Stimulated activated CD4-positive, alpha-beta T cell treated with anti-CD3 and anti-CD28 coated beads, Interleukin-1b, Interleukin-23, amount 100 ng/mL, for 4 hours (primary cell): Measurements from ENCODE around the gene CDK19.
"Not testable (repeated sequence)": the region's sequence is repeated elsewhere in the genome, so short reads cannot be mapped to it uniquely, and the experiment has no call there.

Source experiments
- DNase-seq, 2 donors: peaks; one replicate each; pipeline ENCODE4 v3.0.0-alpha.2; 2020; ENCODE audit warnings: low read depth in 2 of 2

Gene CDK19

DNA sequence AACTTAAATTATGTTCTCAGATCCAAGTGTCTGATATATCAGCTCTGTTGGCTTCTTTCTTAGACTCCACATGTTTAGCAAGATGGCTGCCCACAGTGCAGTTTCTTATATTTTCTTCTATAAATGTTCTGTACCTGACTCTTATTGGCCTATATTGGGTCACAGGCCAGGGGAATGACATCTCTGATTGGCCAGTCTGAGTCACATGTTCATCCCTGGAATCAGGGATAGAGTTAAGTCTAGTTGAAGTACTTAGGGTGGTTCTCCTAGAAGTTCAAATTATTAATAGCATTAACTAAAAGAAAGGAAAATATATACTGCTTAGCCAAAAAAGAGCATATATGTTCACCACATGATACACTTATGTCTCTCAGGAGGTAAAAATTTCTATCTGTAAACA lies 233.6 kb downstream of the CDK19 start:
- DNase-seq = no peak

DNA sequence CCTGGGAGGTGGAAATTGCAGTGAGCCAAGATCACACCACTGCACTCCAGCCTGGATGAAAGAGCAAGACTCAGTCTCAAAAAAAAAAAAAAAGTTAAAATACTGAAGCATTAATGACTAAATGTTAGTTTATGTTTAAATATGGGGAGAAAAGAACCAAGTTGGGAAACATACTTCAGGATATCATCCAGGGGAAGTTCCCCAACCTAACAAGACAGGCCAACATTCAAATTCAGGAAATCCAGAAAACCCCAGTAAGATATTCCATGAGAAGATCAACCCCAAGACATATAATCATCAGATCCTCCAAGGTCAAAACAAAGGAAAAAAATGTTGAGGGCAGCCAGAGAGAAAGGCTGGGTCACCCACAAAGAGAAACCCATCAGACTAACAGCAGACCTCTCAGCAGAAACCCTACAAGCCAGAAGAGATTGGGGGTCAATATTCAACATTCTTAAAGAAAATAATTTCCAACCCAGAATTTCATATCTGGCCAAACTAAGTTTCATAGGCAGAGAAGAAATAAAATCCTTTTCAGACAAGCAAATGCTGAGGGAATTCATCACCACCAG lies 237.6 kb downstream of the CDK19 start:
- not testable (repeated sequence) for DNase-seq

DNA sequence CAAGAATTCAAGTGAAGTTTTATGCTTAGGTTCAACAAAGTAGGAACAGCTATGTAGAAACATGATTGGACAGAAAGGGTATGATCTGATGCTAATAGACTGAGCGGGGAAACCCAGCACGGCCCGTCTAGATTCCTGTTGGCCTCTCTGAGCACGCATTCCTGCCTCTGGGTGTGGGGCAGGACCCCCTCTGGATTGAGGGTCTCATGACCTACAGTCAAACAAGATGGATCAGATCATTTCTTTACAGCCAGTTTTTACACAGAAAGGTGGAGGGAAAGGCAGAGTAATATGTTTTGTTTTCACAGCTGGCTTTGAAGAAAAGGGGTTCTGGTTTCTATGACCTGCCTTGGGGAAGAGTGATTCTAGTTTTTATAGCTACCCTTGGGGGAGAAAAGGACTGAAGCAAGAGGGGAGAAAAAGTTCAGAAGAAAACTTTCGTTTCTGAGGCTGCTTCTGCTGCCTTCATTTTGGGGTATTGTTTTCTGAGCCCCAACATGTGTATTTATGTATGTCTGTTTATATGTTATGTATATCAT lies 239.3 kb downstream of the CDK19 start:
- no peak for DNase-seq

DNA sequence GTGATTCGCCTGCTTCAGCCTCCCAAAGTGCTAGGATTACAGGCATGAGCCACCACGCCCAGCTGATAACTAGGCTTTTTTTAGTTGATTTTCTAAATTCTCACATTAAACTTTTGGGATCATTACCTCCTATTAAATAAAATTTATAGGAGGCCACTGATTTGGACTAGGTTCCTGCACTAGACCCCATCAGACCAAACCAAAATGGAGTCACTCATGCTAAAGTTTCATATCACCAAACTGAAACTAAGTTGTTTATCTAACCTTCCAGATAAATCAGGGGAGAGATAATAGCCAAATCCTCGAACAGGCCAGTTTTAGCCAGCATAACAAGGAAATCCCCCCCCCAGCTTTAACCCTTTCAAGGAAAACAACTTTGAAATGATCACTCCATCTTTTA lies 240.5 kb downstream of the CDK19 start:
- DNase-seq = no peak

DNA sequence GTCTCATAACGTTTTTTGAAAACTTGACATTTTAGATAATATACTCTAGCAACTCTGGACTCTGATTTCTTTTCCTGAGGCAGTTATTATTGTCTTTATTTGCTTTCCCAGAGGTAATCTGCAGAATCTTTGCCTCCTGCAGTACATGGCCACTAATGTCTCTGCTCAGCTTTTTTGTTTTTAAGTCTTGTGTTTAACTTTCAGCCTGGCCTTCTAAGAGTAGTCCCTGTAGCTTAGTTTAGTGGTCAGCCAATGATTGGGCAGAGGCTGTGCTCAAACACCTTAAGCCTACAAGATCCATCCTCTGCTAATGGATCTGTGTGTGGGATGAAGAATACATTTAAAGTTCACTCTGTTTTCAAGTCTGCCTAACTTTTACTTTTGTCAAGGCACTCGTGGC lies 241.7 kb downstream of the CDK19 start:
- DNase-seq = no peak

DNA sequence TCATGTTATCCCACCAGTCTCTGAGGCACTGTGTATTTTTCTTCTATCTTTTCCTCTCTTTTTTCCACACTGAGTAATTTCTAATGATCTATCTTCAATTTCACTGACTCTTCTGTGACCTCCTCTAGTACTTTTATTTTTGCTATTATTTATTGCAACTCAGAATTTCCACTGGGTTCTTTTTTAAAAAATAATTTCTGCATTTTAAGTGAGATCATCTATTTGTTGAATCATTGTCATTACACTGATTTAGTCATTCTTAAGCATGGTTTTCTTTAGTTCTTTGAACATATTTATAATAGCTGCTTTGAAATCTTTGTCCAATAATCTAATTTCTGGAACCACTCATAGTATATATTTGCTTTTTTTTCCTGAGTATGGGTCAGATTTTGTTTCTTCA lies 242.1 kb downstream of the CDK19 start:
- no peak for DNase-seq

DNA sequence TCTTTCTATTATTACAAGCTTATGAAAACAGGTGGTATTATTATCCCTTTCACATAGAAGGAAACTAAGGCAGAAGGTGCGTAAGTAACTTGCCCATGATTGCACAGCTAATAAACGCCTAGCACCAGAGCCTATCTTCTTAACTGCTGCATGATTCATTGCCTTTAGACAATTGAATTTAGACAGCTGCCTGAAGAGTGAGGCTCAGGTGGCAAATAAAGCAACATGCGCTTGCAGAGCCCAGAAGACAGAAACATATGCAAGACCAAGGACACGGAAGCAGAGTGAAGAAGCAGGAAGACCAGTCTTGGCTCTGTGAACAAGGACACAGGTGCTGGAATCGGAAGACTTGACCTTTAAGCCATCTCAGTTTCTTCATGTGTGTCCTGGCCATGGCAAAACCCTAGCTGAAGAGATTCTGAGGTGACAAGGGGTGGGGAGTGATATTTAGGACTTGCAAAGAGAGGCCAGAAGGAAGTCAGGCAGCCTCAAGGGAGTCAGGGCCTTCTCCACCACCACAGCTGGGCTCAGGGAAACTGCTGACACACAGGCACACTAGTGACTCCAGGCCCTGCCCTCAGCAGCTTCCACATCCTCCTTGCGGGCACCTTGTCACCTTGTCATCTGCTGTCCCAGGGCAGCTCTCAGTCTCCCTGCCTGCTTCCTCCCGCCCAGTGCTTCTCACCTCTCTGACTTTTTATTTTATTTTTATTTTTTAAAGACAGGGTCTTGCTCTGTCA lies 247.1 kb downstream of the CDK19 start:
- DNase-seq = no peak

DNA sequence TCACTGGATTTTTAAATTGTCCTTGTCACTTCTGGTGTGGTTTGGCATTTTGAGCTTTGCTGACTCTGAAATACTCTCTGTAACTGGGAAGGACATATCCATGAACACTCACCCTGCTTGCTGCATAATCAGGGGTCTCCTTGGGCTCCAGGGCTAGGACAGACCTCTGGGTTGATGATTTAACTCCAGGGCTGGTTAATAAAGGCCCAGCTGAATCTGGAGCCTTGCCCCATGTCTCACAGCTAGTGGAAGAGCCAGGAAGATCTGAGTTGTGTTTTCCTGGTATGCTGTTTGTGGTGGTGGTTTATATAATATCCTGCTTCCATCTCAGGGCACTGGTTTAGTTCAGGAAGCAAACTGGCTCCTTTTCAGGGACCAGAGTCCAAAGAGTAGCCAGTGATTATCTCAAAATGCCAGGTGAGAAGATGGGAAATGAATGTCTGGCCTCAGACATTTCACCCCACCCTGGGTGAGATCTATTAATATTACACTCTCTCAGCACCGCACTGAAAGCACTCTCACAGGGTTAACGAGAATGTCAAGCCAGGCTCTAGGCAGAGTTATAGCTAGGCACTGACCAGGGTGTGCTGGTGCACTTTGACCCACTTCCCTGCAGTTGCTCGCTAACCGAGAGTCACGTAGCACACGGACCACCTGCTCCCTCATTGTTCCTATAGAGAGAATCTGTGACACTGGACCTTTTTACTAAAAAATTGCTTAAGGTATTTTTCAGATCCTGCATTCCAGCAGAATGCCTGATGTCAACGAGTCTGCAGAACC lies 248.7 kb downstream of the CDK19 start:
- no peak for DNase-seq

DNA sequence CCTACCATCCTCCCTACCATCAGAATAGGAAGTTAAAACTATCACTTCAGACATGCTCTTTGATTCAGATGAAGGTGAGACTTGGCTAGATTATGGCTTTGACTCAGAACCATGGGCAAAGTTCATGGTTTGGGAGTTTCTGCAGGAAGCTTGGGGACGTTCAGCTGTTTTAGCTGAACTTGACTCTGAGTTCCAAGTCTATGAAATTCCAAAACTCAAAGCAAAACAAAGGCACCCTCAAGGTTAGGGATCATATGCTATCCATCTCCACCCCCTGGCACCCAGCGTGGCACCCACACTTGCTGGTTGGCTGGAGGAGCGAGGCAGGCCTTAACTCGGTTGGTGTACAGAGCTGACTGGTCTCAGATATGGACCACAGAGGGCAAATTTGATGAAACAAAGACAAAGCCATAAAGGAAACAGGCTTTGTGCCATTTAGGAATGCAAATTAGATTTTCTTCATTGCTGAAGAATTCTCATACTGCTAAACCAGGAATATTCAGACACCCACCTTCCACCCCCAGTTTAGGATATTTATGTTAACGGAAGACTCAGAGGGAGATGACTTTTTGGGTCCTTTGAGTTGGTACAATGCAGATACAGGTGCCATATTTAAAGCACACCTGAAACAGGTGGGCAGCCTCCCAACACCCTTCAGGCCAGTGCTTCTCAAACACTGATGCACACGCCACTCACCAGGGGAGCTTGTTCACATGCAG lies 250.4 kb downstream of the CDK19 start:
- DNase-seq = no peak

DNA sequence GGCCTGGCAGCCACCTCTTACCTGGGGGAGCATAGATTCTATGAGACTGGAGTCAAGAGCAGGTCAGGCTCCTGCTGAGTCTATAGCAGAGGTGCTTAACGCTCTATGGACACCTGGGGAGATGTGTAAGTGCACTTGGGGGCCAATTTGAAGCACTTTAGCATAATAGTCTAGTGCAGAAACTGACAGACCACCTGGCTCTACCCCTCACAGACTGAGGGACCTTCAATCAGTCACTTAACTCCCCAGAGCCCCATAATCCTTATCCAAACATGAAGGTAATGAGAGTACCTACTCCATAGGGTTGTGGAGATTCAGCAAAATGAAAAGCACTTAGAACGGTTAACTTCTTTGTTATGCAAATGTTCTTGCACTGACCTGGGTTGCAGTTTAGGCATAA lies 251.6 kb downstream of the CDK19 start:
- no peak for DNase-seq

DNA sequence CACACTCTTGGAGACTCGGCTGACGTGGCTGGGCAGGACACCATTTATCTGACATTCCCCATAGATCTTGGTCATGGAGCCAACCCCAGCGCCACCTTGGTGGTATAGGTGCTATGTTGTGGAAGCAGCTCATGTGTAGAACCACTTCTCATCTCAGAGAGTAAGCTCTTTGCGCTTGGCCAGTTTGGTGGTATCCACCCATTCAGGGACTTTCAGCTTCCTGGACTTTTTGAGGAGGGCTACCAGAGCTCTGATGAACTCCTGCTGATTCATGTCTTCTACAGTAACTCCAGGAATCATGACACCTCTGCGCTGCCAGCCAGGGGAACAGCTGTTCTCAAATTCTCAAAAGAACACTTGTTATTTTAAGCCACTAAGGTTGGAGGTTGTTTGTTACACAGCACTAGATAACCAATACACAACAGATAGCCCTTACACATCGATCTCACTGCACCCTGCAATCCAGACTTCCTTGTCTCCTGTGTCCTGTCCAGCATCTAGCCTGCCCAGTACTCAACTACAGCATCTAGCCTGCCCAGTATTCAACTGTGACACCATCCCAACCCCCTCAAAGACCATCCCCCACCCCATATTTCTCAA lies 252.9 kb downstream of the CDK19 start:
- no peak for DNase-seq

DNA sequence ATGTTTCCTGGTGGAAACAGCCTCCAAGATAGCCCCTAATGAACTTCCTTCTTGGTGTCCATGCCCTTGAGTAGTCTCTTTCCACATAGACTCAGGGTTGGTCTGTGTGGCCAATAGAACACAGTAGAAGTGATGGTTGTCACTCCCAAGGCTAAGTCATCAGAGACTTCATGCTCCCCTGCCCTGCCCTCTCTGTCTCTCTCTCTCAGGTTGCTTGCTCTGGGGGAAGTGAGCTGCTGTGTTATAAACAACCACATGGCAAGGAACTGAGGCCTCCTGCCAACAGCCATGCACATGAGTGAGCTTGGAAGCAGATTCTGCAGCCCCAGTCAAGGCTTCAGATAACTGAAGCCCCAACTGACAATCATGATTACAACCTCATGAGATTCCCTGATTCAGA lies 253.6 kb downstream of the CDK19 start:
- no peak for DNase-seq

DNA sequence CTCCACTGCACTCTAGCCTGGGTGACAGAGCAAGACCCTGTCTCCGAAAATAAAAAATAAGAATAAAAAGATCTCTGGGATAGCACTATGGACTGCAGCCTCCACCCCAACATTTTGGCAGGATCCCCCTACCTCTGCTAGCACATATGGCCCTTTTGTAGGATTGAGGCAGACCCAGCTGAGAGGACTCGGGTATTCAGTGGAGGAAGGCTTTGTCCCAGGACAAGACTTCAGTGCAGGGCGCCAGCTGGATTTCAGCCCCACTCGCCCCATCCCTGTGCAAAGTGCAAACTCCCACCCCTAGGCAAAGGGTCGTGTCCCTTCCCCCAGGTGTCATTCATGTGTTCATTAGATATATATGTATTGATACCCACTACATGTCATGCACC lies 254.3 kb downstream of the CDK19 start:
- no peak for DNase-seq

DNA sequence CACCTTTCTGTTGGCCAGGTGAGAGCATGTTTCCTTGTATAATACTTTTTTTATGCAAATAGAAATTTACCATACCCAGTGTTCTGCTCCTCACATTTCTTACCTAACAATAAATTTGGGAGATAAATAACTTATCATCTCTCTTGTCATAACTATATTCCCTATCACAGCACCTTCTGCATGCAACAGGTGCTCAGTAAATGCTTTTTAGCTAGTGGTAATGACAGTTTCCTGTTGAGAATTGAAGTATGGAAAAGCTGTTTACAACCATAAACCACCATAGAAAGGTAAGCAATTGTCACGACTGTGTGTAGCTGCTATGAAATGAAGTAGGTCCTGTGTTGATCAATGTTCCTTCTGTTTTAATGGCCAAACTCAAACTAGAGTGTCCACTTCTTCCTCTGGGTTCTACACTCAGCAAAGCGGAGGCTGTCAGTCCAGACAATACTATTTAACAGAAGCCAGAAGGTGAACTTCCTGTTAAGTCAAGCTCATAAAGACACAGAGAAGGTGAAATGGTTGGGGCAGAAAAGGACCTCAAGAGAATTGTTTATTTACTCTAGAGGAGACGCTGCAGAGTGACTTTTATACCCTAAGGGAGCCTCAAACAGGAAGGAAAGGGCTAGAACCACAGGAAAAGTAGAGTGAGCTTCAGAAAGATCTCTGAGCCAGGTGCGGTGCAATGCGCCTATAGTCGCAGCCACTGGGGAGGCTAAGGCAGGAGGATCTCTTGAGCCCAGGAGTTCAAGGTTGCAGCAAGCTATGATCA lies 254.8 kb downstream of the CDK19 start:
- no peak for DNase-seq
